22Rv1 (cell line): ENCODE results near the gene GPR146.

Experiments
- CTCF ChIP-seq: fragments of 450-650 bp; IDR thresholded peaks from 2 replicates; pipeline ENCODE4 v1.5.1; 2017; ENCODE audit warnings: mild to moderate bottlenecking
- ZFX ChIP-seq: fragments of 450-650 bp; IDR thresholded peaks from 2 replicates; pipeline ENCODE4 v1.6.1; 2017; ENCODE audit warnings: antibody characterized with exemption, borderline replicate concordance

GRCh38 chr7:1087952-1088920 lies 43.9 kb downstream of the GPR146 start, which contains the start of gene GPER1:
- no peak for TF ChIP-seq CTCF
- TF ChIP-seq ZFX, result no peak
